Measurements from ENCODE around the gene NRP1.

- TF ChIP-seq CTCF (IDR thresholded peaks at IDR 0.05) = no peak
- no peak for TF ChIP-seq POLR2A (IDR thresholded peaks at IDR 0.05)
These were observed 43.3 kb downstream of the NRP1 start for GRCh38 chr10:33291053-33291592.
